ENCODE data around the gene IKZF4.

Gene IKZF4

DNA sequence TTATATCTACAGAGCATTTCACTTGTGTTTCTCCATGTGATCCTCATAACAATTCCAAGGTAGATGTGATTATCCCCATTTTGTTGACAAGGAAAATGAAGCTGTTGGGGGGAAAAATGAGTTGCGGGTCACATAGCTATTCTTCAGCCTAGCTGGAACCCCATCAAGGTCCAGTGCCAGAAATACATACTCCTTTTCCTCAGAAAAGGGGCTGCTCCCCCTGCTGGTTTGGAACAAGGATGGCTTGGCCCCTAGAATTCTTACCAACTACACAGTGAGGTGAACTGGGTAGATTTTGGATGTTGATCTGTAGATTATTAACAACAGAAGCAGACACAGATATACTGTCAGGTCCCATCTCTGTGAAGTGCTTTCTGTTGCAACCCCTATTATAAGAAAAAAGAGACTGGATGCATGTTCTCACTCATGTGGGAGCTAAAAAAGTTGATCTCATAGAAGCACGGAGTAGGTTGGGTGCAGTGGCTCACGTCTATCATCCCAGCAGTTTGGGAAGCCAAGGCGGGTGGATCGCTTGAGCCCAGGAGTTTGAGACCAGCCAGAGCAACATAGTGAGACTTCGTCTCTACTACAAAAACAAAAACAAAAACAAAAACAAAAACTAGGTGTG lies 8.9 kb downstream of the IKZF4 start:
- Histone ChIP-seq H3K9me3 (ENCODE audit: insufficient read depth, low read length, severe bottlenecking) (no peaks in the 10 kb centered on the region), H3K27me3 (ENCODE audit: insufficient read depth, low read length, poor library complexity) (no peaks in the 10 kb centered on the region), H3K27ac (ENCODE audit: low read length) (no peak overlapping the region), H3K4me1 (ENCODE audit: insufficient read depth, low read length) (no peaks in the 10 kb centered on the region), H2AFZ (ENCODE audit: low read depth, low read length) (no peak overlapping the region), H3K9ac (ENCODE audit: low read depth, low read length) (no peak overlapping the region), H3K4me2 (ENCODE audit: insufficient read depth, low read length) (no peak overlapping the region), H3K4me3 (ENCODE audit: low read depth in 1 of 2, low read length in 2 of 2) (no peak overlapping the region), H3K79me2 (ENCODE audit: insufficient read depth, low read length) (no peaks in the 10 kb centered on the region), H4K20me1 (ENCODE audit: insufficient read depth, low read length) (no peaks in the 10 kb centered on the region), H3K36me3 (ENCODE audit: insufficient read depth, low read length) (peaks cover 65% of the 10 kb centered on the region)
- DNase-seq (peak; percentile 57), ATAC-seq (ENCODE audit: insufficient read depth, low read depth) (peak; percentile 90)
- TF ChIP-seq, protein P1, sequence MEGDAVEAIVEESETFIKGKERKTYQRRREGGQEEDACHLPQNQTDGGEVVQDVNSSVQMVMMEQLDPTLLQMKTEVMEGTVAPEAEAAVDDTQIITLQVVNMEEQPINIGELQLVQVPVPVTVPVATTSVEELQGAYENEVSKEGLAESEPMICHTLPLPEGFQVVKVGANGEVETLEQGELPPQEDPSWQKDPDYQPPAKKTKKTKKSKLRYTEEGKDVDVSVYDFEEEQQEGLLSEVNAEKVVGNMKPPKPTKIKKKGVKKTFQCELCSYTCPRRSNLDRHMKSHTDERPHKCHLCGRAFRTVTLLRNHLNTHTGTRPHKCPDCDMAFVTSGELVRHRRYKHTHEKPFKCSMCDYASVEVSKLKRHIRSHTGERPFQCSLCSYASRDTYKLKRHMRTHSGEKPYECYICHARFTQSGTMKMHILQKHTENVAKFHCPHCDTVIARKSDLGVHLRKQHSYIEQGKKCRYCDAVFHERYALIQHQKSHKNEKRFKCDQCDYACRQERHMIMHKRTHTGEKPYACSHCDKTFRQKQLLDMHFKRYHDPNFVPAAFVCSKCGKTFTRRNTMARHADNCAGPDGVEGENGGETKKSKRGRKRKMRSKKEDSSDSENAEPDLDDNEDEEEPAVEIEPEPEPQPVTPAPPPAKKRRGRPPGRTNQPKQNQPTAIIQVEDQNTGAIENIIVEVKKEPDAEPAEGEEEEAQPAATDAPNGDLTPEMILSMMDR (IDR thresholded peaks at IDR 0.05; ENCODE audit: borderline replicate concordance, extremely low read depth, low read length, poor library complexity, severe bottlenecking), result peak; percentile 81
- no peak for TF ChIP-seq EZH2 (IDR thresholded peaks at IDR 0.05; ENCODE audit: borderline replicate concordance, low read depth, low read length, severe bottlenecking)

DNA sequence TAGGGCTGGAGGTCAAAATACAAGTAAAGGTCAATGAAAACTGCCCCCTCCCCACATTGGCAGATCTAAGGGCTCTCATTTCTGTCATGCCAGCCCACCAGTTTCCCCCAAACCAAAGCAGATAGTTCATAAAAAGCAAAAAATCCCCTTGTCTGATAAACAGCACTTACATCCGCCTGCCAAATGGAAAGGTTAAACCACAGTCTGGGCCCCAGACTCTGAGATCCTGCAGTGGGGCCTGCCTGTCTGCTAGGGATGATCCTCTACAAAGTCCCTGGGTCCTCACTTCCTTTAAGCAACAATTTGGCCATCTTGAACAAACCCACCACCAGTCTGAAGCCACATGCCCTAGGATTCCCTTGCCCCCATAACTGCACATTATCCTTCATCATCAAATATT lies 11.1 kb downstream of the IKZF4 start:
- no peaks in the 10 kb centered on the region for H3K79me2 ChIP-seq (ENCODE audit: insufficient read depth, low read length)
- peaks cover 57% of the 10 kb centered on the region for H3K36me3 ChIP-seq (ENCODE audit: insufficient read depth, low read length)
- no peaks in the 10 kb centered on the region for H3K27me3 ChIP-seq (ENCODE audit: insufficient read depth, low read length, poor library complexity)
- no peaks in the 10 kb centered on the region for H4K20me1 ChIP-seq (ENCODE audit: insufficient read depth, low read length)
- no peaks in the 10 kb centered on the region for H3K4me1 ChIP-seq (ENCODE audit: insufficient read depth, low read length)
- no peak overlapping the region for H3K27ac ChIP-seq (ENCODE audit: low read length)
- no peaks in the 10 kb centered on the region for H3K9me3 ChIP-seq (ENCODE audit: insufficient read depth, low read length, severe bottlenecking)
- no peak overlapping the region for H3K4me2 ChIP-seq (ENCODE audit: insufficient read depth, low read length)
- H2AFZ ChIP-seq (ENCODE audit: low read depth, low read length), result no peak overlapping the region
- DNase-seq (no peak), ATAC-seq (ENCODE audit: insufficient read depth, low read depth) (no peak)
- no peak for TF ChIP-seq EZH2 (IDR thresholded peaks at IDR 0.05; ENCODE audit: borderline replicate concordance, low read depth, low read length, severe bottlenecking)
- TF ChIP-seq, protein P1 (IDR thresholded peaks at IDR 0.05; ENCODE audit: borderline replicate concordance, extremely low read depth, low read length, poor library complexity, severe bottlenecking), result no peak
- no peak overlapping the region for H3K4me3 ChIP-seq (ENCODE audit: low read depth in 1 of 2, low read length in 2 of 2)
- H3K9ac ChIP-seq (ENCODE audit: low read depth, low read length), result no peak overlapping the region

DNA sequence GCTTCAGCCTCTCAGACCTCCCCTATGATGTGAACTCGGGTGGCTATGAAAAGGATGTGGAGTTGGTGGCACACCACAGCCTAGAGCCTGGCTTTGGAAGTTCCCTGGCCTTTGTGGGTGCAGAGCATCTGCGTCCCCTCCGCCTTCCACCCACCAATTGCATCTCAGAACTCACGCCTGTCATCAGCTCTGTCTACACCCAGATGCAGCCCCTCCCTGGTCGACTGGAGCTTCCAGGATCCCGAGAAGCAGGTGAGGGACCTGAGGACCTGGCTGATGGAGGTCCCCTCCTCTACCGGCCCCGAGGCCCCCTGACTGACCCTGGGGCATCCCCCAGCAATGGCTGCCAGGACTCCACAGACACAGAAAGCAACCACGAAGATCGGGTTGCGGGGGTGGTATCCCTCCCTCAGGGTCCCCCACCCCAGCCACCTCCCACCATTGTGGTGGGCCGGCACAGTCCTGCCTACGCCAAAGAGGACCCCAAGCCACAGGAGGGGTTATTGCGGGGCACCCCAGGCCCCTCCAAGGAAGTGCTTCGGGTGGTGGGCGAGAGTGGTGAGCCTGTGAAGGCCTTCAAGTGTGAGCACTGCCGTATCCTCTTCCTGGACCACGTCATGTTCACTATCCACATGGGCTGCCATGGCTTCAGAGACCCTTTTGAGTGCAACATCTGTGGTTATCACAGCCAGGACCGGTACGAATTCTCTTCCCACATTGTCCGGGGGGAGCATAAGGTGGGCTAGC lies 13.9 kb downstream of the IKZF4 start:
- no peak for TF ChIP-seq EZH2 (IDR thresholded peaks at IDR 0.05; ENCODE audit: borderline replicate concordance, low read depth, low read length, severe bottlenecking)
- TF ChIP-seq, protein P1 (IDR thresholded peaks at IDR 0.05; ENCODE audit: borderline replicate concordance, extremely low read depth, low read length, poor library complexity, severe bottlenecking), result no peak
- Histone ChIP-seq H3K27ac (ENCODE audit: low read length) (no peak overlapping the region), H3K4me3 (ENCODE audit: low read depth in 1 of 2, low read length in 2 of 2) (no peak overlapping the region), H3K79me2 (ENCODE audit: insufficient read depth, low read length) (no peaks in the 10 kb centered on the region), H3K27me3 (ENCODE audit: insufficient read depth, low read length, poor library complexity) (no peaks in the 10 kb centered on the region), H3K36me3 (ENCODE audit: insufficient read depth, low read length) (peaks cover 34% of the 10 kb centered on the region), H3K9ac (ENCODE audit: low read depth, low read length) (no peak overlapping the region), H2AFZ (ENCODE audit: low read depth, low read length) (no peak overlapping the region), H4K20me1 (ENCODE audit: insufficient read depth, low read length) (no peaks in the 10 kb centered on the region), H3K9me3 (ENCODE audit: insufficient read depth, low read length, severe bottlenecking) (no peaks in the 10 kb centered on the region), H3K4me1 (ENCODE audit: insufficient read depth, low read length) (no peaks in the 10 kb centered on the region), H3K4me2 (ENCODE audit: insufficient read depth, low read length) (no peak overlapping the region)
- no peak for ATAC-seq (ENCODE audit: insufficient read depth, low read depth)
- no peak for DNase-seq

All from DND-41 (cell line).